ENCODE measurements around the gene ME1. TPM values are rescaled to one million over a fixed set of nuclear protein-coding genes. Genes with fewer than 3 reads are reported as not detected.
"Not testable (repeated sequence)": the region's sequence is repeated elsewhere in the genome, so short reads cannot be mapped to it uniquely, and the experiment has no call there.

ME1 gene
- total and polyA plus RNA-seq, 2 experiments from 2014 or later, result 4.0 to 10.0 TPM

DNA sequence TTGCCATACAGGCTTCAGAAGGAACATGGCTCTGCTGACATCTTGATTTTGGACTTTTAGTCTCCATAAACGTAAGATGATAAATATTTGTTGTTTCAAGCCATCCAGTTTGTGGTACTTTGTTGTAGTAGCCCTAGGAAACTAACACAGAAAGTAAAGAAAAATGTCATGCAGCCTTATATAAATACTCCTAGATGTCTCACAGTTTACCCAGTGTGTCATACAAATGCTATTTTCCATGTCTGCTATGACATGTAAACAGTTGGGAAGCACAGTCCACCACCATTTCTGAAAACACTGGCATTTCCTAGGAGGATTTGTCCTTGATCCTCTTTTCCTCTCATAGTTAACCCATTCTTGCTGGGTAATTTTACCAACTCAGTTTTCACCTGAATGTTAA is 30.6 kb upstream of the ME1 start:
- no peak for DNase-seq
- no peaks in the 10 kb centered on the region for H3K36me3 ChIP-seq (ENCODE audit: low read depth)
- no peaks in the 10 kb centered on the region for H3K4me1 ChIP-seq (ENCODE audit: insufficient read depth)
- H2AFZ ChIP-seq, result no peak overlapping the region
- in situ Hi-C loops (cut with MboI), result no loop called here
- no peaks in the 10 kb centered on the region for H3K9me3 ChIP-seq (ENCODE audit: low read depth)
- H3K4me3 ChIP-seq, result no peak overlapping the region
- no peak overlapping the region for H3K9ac ChIP-seq
- H4K20me1 ChIP-seq (ENCODE audit: insufficient read depth), result no peaks in the 10 kb centered on the region
- H3K27ac ChIP-seq, result no peak overlapping the region
- H3K9me2 ChIP-seq (ENCODE audit: insufficient read depth), result no peaks in the 10 kb centered on the region
- no peaks in the 10 kb centered on the region for H3K27me3 ChIP-seq (replicated peaks; ENCODE audit: insufficient read depth)
- no peaks in the 10 kb centered on the region for H3F3A ChIP-seq (ENCODE audit: insufficient read depth)
- no peak overlapping the region for H3K4me2 ChIP-seq (ENCODE audit: unreplicated experiment)
- no peaks in the 10 kb centered on the region for H3K79me2 ChIP-seq (ENCODE audit: insufficient read depth)
- TF ChIP-seq EZH2 (IDR thresholded peaks at IDR 0.05; ENCODE audit: insufficient read depth, poor library complexity, severe bottlenecking), result no peak
- no peak for TF ChIP-seq EZH2phosphoT487 (IDR thresholded peaks at IDR 0.05; ENCODE audit: insufficient read depth, low read depth)
- 59 to 75% methylated on average over 1 of the region's 1 CpG for WGBS, 2 experiments (ENCODE audit: low coverage in 1 of 2, low lambda C conversion rate in 2 of 2, missing lambda C conversion rate in 2 of 2)

- TF ChIP-seq EZH2phosphoT487 (IDR thresholded peaks at IDR 0.05; ENCODE audit: insufficient read depth, low read depth), result no peak
- TF ChIP-seq EZH2 (IDR thresholded peaks at IDR 0.05; ENCODE audit: insufficient read depth, poor library complexity, severe bottlenecking), result no peak
- Histone ChIP-seq H3K4me1 (ENCODE audit: insufficient read depth) (no peaks in the 10 kb centered on the region), H3K27ac (no peak overlapping the region), H3K9me3 (ENCODE audit: low read depth) (no peaks in the 10 kb centered on the region), H3K9ac (no peak overlapping the region), H3K4me3 (no peak overlapping the region), H3K27me3 (replicated peaks; ENCODE audit: insufficient read depth) (no peaks in the 10 kb centered on the region), H3K4me2 (ENCODE audit: unreplicated experiment) (no peak overlapping the region), H3K79me2 (ENCODE audit: insufficient read depth) (no peaks in the 10 kb centered on the region), H2AFZ (no peak overlapping the region), H3F3A (ENCODE audit: insufficient read depth) (no peaks in the 10 kb centered on the region), H4K20me1 (ENCODE audit: insufficient read depth) (no peaks in the 10 kb centered on the region), H3K36me3 (ENCODE audit: low read depth) (no peaks in the 10 kb centered on the region), H3K9me2 (ENCODE audit: insufficient read depth) (no peaks in the 10 kb centered on the region)
- in situ Hi-C loops (cut with MboI), result no loop called here
- DNase-seq, result no peak
Observed at GRCh38 chr6:83459663-83460062, 28.8 kb upstream of the ME1 start.

DNA sequence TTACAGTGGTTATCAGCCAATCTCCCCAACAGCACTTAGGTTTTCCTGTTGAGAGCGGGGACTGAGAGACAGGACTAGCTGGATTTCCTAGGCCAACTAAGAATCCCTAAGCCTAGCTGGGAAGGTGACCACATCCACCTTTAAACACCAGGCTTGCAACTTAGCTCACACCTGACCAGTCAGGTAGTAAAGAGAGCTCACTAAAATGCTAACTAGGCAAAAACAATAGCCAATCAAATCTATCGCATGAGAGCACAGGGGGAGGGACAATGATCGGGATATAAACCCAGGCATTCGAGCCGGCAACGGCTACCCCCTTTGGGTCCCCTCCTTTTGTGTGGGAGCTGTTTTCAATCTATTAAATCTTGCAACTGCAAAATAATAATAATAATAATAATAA is 19.2 kb upstream of the ME1 start:
- in situ Hi-C loops (cut with MboI); H3K9ac ChIP-seq; H3K27ac ChIP-seq; H4K20me1 ChIP-seq (ENCODE audit: insufficient read depth); H3K4me3 ChIP-seq; H3F3A ChIP-seq (ENCODE audit: insufficient read depth); H3K4me1 ChIP-seq (ENCODE audit: insufficient read depth); H3K36me3 ChIP-seq (ENCODE audit: low read depth); H3K4me2 ChIP-seq (ENCODE audit: unreplicated experiment); H2AFZ ChIP-seq; DNase-seq; H3K9me3 ChIP-seq (ENCODE audit: low read depth); H3K79me2 ChIP-seq (ENCODE audit: insufficient read depth); H3K27me3 ChIP-seq (replicated peaks; ENCODE audit: insufficient read depth); H3K9me2 ChIP-seq (ENCODE audit: insufficient read depth): not testable (repeated sequence)
- WGBS, 2 experiments (ENCODE audit: low coverage in 1 of 2, low lambda C conversion rate in 2 of 2, missing lambda C conversion rate in 2 of 2), result 90 to 94% methylated on average over 6 of the region's 6 CpGs

- H4K20me1 ChIP-seq (ENCODE audit: insufficient read depth); in situ Hi-C loops (cut with MboI); H3K27me3 ChIP-seq (replicated peaks; ENCODE audit: insufficient read depth); H3K27ac ChIP-seq; H3K4me1 ChIP-seq (ENCODE audit: insufficient read depth); H3K9me2 ChIP-seq (ENCODE audit: insufficient read depth); H3K9ac ChIP-seq; H3K36me3 ChIP-seq (ENCODE audit: low read depth); H3K79me2 ChIP-seq (ENCODE audit: insufficient read depth); H3F3A ChIP-seq (ENCODE audit: insufficient read depth); DNase-seq; H3K9me3 ChIP-seq (ENCODE audit: low read depth); H2AFZ ChIP-seq; H3K4me2 ChIP-seq (ENCODE audit: unreplicated experiment); H3K4me3 ChIP-seq: not testable (repeated sequence)
- 70 to 75% methylated on average over 9 of the region's 9 CpGs for WGBS, 2 experiments (ENCODE audit: low coverage in 1 of 2, low lambda C conversion rate in 2 of 2, missing lambda C conversion rate in 2 of 2)
Observed at GRCh38 chr6:83444086-83444699, 13.3 kb upstream of the ME1 start.

GRCh38 chr6:83443516-83443915 is 12.7 kb upstream of the ME1 start:
- no peak for DNase-seq
- 74 to 79% methylated on average over 4 of the region's 4 CpGs for WGBS, 2 experiments (ENCODE audit: low coverage in 1 of 2, low lambda C conversion rate in 2 of 2, missing lambda C conversion rate in 2 of 2)
- no peaks in the 10 kb centered on the region for H3F3A ChIP-seq (ENCODE audit: insufficient read depth)

More at GRCh38 chr6:83443516-83443915, 12.7 kb upstream of the ME1 start:
- no peaks in the 10 kb centered on the region for H4K20me1 ChIP-seq (ENCODE audit: insufficient read depth)
- H3K9me2 ChIP-seq (ENCODE audit: insufficient read depth), result no peaks in the 10 kb centered on the region
- no peaks in the 10 kb centered on the region for H3K79me2 ChIP-seq (ENCODE audit: insufficient read depth)
- no peaks in the 10 kb centered on the region for H3K4me1 ChIP-seq (ENCODE audit: insufficient read depth)
- in situ Hi-C loops (cut with MboI), result no loop called here
- no peak overlapping the region for H3K27ac ChIP-seq
- H2AFZ ChIP-seq, result no peak overlapping the region
- no peaks in the 10 kb centered on the region for H3K27me3 ChIP-seq (replicated peaks; ENCODE audit: insufficient read depth)
- TF ChIP-seq EZH2phosphoT487 (IDR thresholded peaks at IDR 0.05; ENCODE audit: insufficient read depth, low read depth), result no peak
- no peak for TF ChIP-seq EZH2 (IDR thresholded peaks at IDR 0.05; ENCODE audit: insufficient read depth, poor library complexity, severe bottlenecking)
- H3K36me3 ChIP-seq (ENCODE audit: low read depth), result no peaks in the 10 kb centered on the region
- no peaks in the 10 kb centered on the region for H3K9me3 ChIP-seq (ENCODE audit: low read depth)
- no peak overlapping the region for H3K9ac ChIP-seq
- H3K4me2 ChIP-seq (ENCODE audit: unreplicated experiment), result no peak overlapping the region
- H3K4me3 ChIP-seq, result no peak overlapping the region

Measured in GM23248 (cell line).